Measurements from ENCODE around the gene CREB3L1.
"Not testable (repeated sequence)": the region's sequence is repeated elsewhere in the genome, so short reads cannot be mapped to it uniquely, and the experiment has no call there.

Gene CREB3L1

DNA sequence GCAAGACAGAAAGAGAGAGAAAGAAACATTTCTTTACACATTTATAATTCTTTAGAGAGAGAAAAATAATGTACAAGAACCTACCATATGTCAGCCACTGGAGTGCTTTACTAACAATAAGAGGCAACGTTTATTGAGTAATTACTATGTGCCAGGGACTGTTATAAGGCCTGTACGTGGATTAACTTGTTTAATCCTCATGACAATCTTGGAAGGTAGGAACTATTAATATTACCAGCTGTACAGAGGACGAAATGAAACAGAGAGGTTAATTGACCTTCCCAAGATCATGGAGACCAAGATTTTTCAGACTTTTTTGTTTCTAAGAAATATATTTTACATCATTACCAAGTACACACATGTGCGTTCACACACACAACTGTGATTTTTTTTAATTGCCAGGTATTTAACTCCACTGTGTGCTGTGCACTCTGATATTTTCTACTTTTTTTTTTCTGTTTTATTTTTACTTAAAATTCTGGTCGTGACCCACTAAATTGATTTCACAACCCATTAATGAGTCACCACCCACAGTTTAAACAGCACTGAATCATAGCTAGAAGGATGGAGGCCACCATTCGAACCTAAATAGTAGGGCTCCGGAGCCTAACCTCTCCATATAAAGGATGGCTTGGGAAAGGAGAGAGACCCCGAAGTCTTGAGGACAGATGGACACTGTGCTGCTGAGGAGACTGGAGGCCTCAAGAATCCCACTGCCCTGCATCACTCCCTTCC is 21.4 kb downstream of the CREB3L1 start:
- DNase-seq = no peak

DNA sequence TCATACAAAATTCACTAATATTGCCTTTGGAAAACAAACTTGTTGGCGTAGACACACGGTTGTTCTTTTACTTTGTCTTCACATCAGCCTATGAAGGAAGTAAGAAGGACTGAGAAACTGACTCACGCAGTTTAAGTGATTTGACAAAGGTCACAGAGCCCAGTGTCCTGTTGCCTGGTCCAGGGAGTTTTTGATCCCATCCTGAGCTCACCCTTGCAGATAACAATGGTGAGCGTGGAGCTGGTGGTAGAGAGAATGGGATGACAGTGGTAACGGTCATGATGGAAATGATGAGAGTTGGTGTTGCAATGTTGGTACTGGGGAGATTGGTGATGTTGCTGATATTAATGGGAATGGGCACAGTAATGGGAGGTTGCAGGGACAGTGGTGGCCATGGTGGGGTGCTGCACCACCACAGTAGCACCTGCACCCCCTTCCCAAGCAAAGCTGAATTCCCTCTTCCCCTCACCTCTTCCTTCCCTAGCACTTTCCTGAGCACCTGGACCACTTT is 22.0 kb downstream of the CREB3L1 start:
- DNase-seq = no peak

DNA sequence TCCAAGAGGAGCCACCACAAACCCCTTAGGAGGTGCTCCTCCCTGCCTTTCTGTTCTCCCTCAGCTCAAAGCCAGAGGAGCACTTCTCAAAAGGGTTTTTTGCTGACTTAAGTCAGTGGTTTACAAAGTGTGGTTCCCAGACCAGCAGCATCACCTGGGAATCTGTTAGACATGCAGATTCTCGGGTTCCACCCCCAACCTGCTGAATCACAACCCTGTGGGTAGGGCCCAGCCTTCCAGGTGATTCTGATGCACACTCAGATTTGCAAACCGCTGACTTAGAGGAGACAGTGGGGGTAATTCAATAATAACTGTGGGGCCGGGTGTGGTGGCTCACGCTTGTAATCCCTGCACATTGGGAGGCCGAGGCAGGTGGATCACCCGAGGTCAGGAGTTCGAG is 22.8 kb downstream of the CREB3L1 start:
- no peak for DNase-seq

- no peak for DNase-seq
Measured at GRCh38 chr11:46302866-46303265, 25.4 kb downstream of the CREB3L1 start.

DNA sequence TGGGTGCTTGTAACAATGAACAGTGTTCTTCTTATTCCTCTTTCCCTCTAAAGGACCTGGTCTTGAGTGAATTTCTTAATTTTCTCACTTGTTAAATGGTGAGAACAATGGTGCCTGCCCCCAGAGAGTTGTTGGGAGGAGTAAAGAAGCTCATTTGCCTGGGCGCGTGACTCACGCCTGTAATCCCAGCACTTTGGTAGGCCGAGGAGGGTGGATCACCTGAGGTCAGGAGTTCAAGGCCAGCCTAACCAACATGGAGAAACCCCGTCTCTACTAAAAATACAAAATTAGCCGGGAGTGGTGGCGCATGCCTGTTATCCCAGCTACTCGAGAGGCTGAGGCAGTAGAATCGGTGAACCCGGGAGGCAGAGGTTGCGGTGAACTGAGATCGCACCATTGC is 26.6 kb downstream of the CREB3L1 start:
- DNase-seq = not testable (repeated sequence)

DNA sequence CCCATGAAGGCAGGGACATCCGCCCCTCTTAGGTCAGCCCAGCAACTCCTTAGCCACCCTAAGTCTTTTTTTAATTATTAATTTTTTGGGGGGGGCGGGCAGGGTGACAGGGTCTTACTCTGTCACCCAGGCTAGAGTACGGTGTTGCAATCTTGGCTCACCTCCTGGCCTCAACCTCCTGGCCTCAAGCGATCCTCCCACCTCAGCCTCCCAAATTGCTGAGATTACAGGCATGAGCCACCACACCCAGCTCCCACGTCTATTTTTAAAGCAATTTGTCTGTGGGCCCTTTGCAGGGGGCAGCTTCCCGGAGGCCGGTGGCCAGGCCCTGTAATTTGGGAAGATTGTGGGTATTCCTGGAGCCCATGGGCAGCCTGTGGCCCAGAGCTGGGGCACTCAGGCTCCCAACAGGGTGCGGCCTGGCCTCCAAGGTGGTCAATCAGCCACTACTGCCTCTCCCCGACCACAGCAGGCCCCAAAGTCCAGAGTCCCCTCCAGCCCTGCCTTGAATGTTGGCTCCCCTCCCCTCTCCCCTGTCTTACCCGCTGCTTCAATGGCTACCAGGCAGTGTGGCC is 27.2 kb downstream of the CREB3L1 start:
- no peak for DNase-seq

GRCh38 chr11:46305295-46305694 is 27.8 kb downstream of the CREB3L1 start:
- DNase-seq = peak; percentile 30

DNA sequence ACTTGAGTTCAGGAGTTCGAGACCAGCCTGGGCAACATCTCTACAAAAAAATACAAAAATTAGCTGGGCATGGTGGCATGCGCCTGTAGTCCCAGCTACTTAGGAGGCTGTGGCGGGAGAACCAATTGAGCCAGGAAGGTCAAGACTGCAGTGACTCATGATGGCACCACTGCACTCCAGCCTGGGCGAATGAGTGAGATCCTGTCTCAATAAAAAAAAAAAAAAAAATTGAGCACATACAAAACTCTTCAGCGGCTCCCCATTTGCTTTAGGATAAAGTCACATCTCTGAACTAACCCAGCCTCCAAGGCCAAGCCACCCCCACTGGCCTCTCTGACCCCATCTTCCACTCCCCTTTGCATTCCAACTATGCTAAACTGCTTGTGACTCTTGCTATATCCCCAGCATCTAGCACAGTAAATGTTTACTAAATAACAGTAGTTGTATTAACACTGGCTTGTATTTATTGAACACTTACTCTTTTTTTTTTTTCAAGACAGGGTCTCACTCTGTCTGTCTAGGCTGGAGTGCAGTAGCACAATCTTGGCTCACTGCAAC is 28.9 kb downstream of the CREB3L1 start:
- no peak for DNase-seq

DNA sequence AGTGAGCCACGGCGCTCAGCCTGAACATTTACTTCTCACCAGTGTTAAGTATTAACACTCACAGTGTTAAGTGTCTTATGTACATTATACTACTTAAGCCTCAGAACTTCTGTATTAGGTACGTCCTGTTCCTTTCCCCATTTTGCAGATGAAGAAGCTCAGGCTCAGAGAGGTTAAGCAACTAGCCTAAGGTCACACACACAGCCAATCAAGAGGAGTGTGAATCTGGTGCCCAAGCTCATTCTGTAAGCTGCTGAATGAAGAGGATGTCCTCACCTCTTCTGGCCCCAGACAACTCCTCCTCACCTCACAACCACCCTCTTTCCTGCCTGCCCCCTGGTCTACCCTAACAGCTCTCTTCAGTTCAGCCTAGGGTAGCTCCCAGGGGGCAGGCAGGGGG is 29.9 kb downstream of the CREB3L1 start:
- DNase-seq = no peak

DNA sequence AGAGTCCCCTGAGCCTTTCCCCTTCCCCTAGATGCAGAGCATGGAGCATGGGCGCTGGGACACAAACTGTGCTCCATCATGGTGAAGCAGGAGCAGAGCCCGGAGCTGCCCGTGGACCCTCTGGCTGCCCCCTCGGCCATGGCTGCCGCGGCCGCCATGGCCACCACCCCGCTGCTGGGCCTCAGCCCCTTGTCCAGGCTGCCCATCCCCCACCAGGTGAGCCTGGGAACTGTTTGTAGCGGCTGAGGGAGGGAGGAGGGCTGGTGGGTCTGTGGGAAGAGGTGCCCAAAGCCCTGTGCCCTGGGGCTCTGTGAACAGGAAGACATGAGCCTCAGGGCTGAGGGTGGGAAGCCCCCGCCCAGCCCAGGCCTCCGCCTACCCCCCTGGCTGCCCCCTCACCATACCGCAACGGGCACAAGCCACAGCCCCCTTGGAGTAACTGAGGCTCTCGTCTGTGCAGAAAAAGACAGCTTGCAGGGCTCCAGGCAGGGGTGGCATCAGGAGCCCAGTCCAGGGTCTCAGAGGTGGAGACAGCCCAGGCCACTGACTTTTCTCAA is 30.4 kb downstream of the CREB3L1 start:
- DNase-seq = no peak

DNA sequence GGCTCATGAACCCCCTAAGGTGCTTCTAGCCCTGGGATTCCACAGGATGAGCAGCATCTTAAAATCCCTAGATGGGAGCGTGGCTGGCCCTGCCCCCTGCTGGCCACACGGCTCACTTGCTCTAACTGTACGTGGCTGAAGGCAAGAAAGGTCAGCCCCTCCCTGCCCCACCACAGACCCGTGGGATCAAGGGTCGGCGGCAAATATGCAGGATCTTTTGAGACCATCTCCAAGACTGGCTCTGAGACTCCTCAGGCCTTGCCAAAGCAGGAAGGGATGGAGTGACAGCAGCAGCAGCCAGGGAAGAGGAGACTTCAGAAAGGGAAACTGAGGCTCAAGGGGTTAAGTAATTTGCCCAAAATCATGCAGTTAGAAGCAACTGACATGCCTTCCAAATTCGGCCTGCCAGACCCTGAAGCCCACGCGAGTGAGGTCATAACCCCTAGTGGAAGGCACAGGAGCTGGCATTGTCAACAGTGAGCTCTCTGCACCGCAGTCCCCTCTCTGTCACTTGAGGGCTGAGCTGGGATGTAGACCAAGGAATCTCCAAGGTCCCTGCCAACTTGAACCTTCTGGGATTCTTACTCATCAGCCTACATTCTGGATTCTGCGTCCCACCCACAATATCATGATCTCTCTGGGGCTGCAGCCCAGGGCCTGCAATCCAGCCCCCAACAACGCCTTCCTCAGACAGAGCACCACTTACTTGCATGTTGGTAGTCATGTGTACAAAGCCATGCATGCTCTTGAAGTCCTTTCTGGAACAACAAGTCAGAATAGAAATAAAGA is 31.4 kb downstream of the CREB3L1 start:
- DNase-seq = peak; percentile 78

DNA sequence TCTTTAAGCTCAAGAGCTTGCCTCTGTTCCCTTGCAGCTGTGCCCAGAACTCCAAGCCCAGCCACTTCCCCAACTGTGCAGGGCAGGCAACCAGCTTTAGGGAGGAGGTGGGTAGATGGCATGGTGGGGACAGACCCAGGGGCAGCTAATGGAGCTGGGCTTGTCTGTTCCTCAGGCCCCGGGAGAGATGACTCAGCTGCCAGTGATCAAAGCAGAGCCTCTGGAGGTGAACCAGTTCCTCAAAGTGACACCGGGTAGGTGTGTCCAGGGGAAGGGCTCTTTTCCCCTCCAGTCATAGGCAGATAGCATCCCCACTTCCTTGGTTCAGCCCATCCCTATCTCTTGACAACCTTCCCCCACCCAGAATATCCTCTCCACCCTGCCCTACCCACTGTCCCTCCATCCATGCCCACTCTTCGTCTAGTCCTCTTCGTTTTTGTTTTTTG is 32.4 kb downstream of the CREB3L1 start:
- DNase-seq = peak; percentile 19

DNA sequence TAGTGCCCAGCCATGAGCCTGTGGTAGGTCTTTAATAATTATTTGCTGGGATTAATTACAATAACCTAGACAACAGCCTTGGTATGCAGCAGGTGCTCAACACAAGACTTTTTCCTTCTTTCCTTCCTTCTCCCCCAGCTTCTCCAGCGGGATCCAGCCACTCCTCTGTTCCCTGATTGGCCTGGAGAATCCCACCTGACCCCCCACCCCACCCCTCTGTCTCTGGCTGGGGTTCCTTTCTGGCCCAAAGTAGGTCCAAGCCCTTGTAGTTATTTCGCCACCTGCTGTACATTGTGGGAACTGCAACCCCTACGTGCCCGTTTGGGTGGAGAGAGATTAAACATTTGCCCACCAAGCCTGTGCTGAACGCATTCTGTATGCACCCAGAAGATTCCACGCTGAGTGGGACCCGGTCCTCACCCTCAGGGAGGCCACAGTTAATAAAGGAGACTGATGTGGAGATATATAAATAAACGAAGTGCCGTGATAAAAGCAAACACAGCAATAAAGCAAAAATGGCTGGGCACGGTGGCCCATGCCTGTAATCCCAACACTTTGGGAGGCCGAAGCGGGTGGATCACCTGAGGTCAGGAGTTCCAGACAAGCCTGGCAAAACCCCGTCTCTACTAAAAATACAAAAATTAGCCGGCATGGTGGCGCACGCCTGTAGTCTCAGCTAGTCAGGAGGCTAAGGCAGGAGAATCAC is 37.7 kb downstream of the CREB3L1 start:
- peak; percentile 77 for DNase-seq

GRCh38 chr11:46315783-46316563 is 38.5 kb downstream of the CREB3L1 start:
- no peak for DNase-seq

DNA sequence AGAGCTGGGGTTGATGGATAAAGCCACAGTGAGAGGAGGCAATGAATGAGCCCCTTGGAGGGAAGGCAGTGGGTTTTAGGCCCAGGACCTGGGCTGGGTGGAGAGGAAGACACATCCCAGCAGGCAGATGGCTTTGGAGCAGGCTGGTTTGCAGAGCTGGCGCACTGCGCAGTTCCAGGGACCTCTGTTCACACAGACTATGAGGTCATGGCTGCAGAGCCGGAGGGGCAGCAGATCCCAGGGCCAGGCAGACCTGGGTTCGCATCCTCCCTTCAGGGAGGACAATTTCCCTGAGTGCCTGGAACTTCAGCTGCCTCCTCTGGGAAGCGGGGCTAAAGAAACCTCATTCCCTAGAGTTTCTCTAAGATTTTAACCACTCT is 41.6 kb downstream of the CREB3L1 start:
- no peak for DNase-seq

DNA sequence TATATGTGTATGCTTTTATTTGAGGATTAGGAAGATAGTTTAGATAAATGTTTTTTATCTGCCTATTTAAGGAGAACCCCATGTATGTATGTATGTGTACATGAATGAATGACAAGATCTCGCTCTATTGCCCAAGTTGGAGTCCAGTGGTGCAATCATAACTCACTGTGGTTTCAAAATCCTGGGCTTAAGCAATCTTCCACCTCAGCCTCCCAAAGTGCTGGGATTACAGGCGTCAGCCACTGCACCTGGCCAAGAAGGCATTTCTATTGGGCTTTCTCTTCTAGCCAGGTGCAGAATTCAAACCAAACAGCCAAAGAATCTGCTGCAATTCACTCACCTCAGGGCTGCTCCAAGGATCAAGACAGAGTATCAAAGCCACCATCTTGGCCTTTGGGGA is 44.3 kb downstream of the CREB3L1 start:
- DNase-seq = no peak

GRCh38 chr11:46322759-46323158 is 45.3 kb downstream of the CREB3L1 start:
- no peak for DNase-seq

DNA sequence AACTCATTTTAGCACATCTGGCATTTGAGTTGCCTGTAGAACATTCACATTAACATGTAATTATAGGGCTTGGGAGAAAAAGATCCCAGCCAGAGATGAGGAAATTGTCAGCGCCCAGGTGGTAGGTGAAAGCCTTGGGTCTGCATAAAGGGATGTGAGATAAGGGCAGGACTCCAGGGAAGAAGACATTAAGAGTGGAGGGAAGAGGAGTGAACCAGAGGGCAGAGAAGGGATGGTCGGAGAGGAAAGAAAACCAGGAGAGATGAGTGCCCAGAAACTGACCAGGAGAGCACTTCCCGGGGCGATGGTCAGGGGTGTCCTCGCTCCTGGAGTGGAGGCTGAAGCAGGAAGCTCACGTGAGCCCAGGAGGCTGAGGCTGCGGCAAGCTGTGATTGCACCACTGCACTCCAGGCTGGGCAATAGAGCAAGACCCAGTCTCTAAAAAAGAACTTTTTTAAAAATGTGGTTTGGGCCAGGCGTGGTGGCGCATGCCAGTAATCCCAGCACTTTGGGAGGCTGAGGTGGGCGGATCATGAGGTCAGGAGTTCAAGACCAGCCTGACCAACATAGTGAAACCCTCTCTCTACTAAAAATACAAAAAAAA is 49.5 kb downstream of the CREB3L1 start:
- DNase-seq = no peak

GRCh38 chr11:46327829-46328228 is 50.4 kb downstream of the CREB3L1 start:
- DNase-seq = no peak

DNA sequence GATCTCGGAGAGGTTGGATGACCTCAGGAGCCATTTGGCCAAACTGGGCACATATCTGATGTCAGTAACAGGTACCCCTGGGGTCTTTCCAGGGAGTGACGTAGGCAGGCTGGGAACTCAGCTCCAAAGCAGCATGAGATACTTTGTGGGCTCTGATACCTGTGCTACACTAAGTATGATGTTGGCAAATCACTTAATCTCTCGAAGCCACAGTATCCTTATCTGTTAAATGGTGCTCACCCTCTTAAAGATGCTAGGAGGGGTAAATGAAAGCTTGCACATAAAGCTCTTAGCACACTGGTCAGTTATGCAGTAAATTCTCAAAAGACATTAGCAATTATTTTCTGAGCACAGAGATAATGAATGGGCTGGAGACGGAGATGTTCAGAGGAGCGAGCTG is 52.7 kb downstream of the CREB3L1 start:
- DNase-seq = no peak
